ENCODE measurements around the gene TBX15. TPM values are rescaled to one million over a fixed set of nuclear protein-coding genes. Genes with fewer than 3 reads are reported as not detected.

The TBX15 gene
- total RNA-seq, 1 donor from 2014 or later, result not detected

- no peak for TF ChIP-seq CTCF (IDR thresholded peaks at IDR 0.05; ENCODE audit: insufficient read depth, low read length, severe bottlenecking)
- Histone ChIP-seq H3K27me3 (ENCODE audit: control insufficient read depth, insufficient read depth, low read length) (peaks cover 55% of the 10 kb centered on the region), H3K4me3 (ENCODE audit: low read depth, low read length) (no peak overlapping the region), H3K36me3 (ENCODE audit: control insufficient read depth, insufficient read depth, low read length) (no peaks in the 10 kb centered on the region)
- FAIRE-seq, result no peak
- DNase-seq (ENCODE audit: low read depth), result no peak
Observed at GRCh38 chr1:118993700-118994026, 5.5 kb upstream of the TBX15 start.

- Histone ChIP-seq H3K27me3 (ENCODE audit: control insufficient read depth, insufficient read depth, low read length) (peaks cover 59% of the 10 kb centered on the region), H3K36me3 (ENCODE audit: control insufficient read depth, insufficient read depth, low read length) (no peaks in the 10 kb centered on the region), H3K4me3 (ENCODE audit: low read depth, low read length) (no peak overlapping the region)
- FAIRE-seq (no peak), DNase-seq (ENCODE audit: low read depth) (no peak)
- no peak for TF ChIP-seq CTCF (IDR thresholded peaks at IDR 0.05; ENCODE audit: insufficient read depth, low read length, severe bottlenecking)
Observed at GRCh38 chr1:118992868-118993699, 4.9 kb upstream of the TBX15 start.

- FAIRE-seq (no peak), DNase-seq (ENCODE audit: low read depth) (no peak)
- no peak overlapping the region for H3K4me3 ChIP-seq (ENCODE audit: low read depth, low read length)
- no peak for TF ChIP-seq CTCF (IDR thresholded peaks at IDR 0.05; ENCODE audit: insufficient read depth, low read length, severe bottlenecking)
- H3K27me3 ChIP-seq (ENCODE audit: control insufficient read depth, insufficient read depth, low read length), result peaks cover 62% of the 10 kb centered on the region
- H3K36me3 ChIP-seq (ENCODE audit: control insufficient read depth, insufficient read depth, low read length), result no peaks in the 10 kb centered on the region
Observed at GRCh38 chr1:118992237-118992825, 4.2 kb upstream of the TBX15 start.

GRCh38 chr1:118991448-118991847 lies 3.3 kb upstream of the TBX15 start:
- FAIRE-seq (no peak), DNase-seq (ENCODE audit: low read depth) (no peak)
- TF ChIP-seq CTCF (IDR thresholded peaks at IDR 0.05; ENCODE audit: insufficient read depth, low read length, severe bottlenecking), result no peak
- no peaks in the 10 kb centered on the region for H3K36me3 ChIP-seq (ENCODE audit: control insufficient read depth, insufficient read depth, low read length)
- no peak overlapping the region for H3K4me3 ChIP-seq (ENCODE audit: low read depth, low read length)
- peaks cover 69% of the 10 kb centered on the region for H3K27me3 ChIP-seq (ENCODE audit: control insufficient read depth, insufficient read depth, low read length)

- H3K4me3 ChIP-seq (ENCODE audit: low read depth, low read length), result no peak overlapping the region
- no peaks in the 10 kb centered on the region for H3K36me3 ChIP-seq (ENCODE audit: control insufficient read depth, insufficient read depth, low read length)
- TF ChIP-seq CTCF (IDR thresholded peaks at IDR 0.05; ENCODE audit: insufficient read depth, low read length, severe bottlenecking), result no peak
- DNase-seq (ENCODE audit: low read depth) (no peak), FAIRE-seq (no peak)
- H3K27me3 ChIP-seq (ENCODE audit: control insufficient read depth, insufficient read depth, low read length), result peaks cover 75% of the 10 kb centered on the region
Observed at GRCh38 chr1:118990513-118991152, 2.5 kb upstream of the TBX15 start.

Measured in bronchial epithelial cell (primary cell).